Measurements from ENCODE around the gene HIVEP2. TPM values are rescaled to one million over a fixed set of nuclear protein-coding genes. Genes with fewer than 3 reads are reported as not detected.

The HIVEP2 gene
- total and polyA plus RNA-seq, 9 donors, result 8.4 to 58.9 (median 32.1) TPM

DNA sequence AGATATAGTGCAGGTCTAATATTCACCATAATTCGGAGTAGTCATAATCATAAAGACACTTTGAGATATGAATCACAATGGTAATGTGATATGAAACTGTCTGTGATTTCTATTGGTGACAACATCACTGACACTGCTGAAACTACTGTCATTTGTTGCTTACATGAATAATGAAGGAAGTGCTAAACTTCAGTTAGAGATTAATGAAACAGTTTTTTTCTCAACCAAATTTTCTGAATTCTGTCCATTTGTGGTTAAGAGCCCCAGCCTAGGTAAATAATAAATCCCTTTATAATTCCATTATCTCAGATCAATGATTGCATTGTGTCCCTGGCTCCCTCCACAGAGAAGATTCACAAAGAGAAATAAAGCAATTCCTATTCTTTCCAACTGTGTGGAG lies 122.6 kb downstream of the HIVEP2 start:
- WGBS, 3 donors, result 93 to 99% (median 98%) methylated on average over 1 of the region's 1 CpG
- H3K27ac ChIP-seq, result no peak overlapping the region
- intact Hi-C loops (cut with DNase I), result no loop called here
- no peaks in the 10 kb centered on the region for H3K9me3 ChIP-seq
- H3K36me3 ChIP-seq, result no peaks in the 10 kb centered on the region
- peaks cover 12% of the 10 kb centered on the region for H3K4me1 ChIP-seq (ENCODE audit: insufficient read depth)
- DNase-seq, result no peak
- TF ChIP-seq, protein P1, sequence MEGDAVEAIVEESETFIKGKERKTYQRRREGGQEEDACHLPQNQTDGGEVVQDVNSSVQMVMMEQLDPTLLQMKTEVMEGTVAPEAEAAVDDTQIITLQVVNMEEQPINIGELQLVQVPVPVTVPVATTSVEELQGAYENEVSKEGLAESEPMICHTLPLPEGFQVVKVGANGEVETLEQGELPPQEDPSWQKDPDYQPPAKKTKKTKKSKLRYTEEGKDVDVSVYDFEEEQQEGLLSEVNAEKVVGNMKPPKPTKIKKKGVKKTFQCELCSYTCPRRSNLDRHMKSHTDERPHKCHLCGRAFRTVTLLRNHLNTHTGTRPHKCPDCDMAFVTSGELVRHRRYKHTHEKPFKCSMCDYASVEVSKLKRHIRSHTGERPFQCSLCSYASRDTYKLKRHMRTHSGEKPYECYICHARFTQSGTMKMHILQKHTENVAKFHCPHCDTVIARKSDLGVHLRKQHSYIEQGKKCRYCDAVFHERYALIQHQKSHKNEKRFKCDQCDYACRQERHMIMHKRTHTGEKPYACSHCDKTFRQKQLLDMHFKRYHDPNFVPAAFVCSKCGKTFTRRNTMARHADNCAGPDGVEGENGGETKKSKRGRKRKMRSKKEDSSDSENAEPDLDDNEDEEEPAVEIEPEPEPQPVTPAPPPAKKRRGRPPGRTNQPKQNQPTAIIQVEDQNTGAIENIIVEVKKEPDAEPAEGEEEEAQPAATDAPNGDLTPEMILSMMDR (IDR thresholded peaks at IDR 0.05), result no peak
- no peak for TF ChIP-seq EP300 (IDR thresholded peaks at IDR 0.05)
- TF ChIP-seq POLR2A (IDR thresholded peaks at IDR 0.05), result no peak
- H3K4me3 ChIP-seq, result no peak overlapping the region
- no peaks in the 10 kb centered on the region for H3K27me3 ChIP-seq

DNA sequence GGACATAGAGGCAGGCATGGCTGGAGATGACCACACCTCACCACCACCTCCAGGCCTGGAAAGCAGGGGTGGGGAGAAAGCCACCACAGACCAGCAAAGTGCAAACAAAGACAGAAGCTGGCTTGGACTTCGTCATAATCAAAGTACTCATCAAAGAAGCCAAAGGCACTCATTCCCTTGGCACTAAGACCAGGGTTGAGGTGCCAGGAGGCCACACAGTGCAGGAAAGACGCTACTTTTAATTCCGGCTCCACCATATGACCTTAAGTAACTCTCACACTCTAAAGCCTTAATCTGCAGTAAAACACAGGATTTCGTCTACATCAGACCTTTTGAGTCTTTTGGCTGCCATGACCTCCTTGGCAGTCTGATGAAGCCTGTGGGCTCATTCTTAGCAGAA lies 123.1 kb downstream of the HIVEP2 start:
- Histone ChIP-seq H3K27ac (no peak overlapping the region), H3K4me3 (no peak overlapping the region), H3K36me3 (no peaks in the 10 kb centered on the region), H3K4me1 (ENCODE audit: insufficient read depth) (peaks cover 12% of the 10 kb centered on the region), H3K27me3 (no peaks in the 10 kb centered on the region), H3K9me3 (no peaks in the 10 kb centered on the region)
- WGBS, 3 donors, result 76 to 80% (median 77%) methylated on average over 4 of the region's 4 CpGs
- no peak for DNase-seq
- intact Hi-C loops (cut with DNase I), result no loop called here
- TF ChIP-seq, protein P1 (IDR thresholded peaks at IDR 0.05), result no peak
- no peak for TF ChIP-seq EP300 (IDR thresholded peaks at IDR 0.05)
- no peak for TF ChIP-seq POLR2A (IDR thresholded peaks at IDR 0.05)

DNA sequence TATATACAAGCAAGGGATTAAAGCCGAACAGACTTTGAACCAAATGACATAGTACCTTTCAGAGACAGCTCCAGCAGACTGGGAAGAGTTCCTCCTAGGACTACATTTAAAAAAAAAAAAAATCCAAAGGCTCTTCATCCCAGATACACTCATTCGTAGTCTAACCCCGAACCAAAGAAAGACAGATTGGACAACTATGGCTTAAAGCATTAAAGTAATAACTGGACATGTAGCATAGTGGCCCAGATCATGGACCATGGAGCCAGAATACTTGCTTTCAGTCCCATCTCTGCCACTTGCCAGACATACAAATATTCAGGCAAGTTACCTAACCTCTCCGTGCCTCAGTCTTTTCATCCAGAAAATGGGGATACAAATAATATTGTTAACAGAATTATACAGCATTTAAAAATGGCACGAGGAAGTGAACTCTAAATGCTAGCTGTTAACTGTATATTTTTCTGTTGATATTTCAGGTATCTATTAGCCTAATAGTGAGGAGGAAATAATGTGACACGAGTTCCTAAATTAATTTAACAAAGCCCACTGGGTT lies 123.7 kb downstream of the HIVEP2 start:
- DNase-seq, result no peak
- peaks cover 12% of the 10 kb centered on the region for H3K4me1 ChIP-seq (ENCODE audit: insufficient read depth)
- no peaks in the 10 kb centered on the region for H3K27me3 ChIP-seq
- no peaks in the 10 kb centered on the region for H3K9me3 ChIP-seq
- intact Hi-C loops (cut with DNase I), result no loop called here
- no peaks in the 10 kb centered on the region for H3K36me3 ChIP-seq
- WGBS, 3 donors, result 69 to 77% (median 76%) methylated on average over 6 of the region's 6 CpGs
- no peak overlapping the region for H3K27ac ChIP-seq
- TF ChIP-seq POLR2A (IDR thresholded peaks at IDR 0.05), result no peak
- no peak for TF ChIP-seq EP300 (IDR thresholded peaks at IDR 0.05)
- TF ChIP-seq, protein P1 (IDR thresholded peaks at IDR 0.05), result no peak
- no peak overlapping the region for H3K4me3 ChIP-seq

DNA sequence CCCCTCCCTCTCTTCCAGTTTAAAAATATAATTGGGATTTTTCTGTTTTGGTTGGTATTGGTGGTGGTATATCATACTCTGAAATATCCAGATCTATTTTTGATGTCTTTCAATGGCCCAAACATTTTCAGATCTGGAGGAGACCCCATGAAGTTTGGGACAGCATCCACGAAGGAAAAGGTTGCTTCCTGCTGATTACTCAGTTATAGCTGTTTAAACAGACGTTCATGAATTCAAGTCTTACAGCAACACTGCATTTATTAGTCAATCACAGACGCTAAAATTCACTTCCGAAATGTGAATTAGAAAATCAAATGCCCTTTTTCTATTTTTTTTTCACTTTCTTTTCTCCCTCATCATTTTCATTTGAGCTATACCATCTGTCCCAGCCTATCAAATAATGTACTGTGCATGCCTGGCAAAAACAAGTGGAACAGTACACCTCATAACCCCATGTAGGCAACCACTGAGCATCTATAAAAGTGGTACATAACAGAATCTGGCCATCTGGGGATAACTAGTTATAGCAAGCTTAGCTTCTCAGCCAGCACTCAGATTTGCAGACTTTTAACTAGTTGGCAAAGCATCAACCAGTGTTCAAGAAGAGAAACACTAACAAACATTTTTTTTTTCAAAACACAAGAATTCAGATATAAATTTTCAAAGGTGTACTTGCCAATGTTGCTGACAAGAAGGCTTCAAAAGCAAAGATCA lies 124.5 kb downstream of the HIVEP2 start:
- peaks cover 12% of the 10 kb centered on the region for H3K4me1 ChIP-seq (ENCODE audit: insufficient read depth)

More for the DNA sequence above, 124.5 kb downstream of the HIVEP2 start:
- H3K27me3 ChIP-seq, result no peaks in the 10 kb centered on the region
- WGBS, 3 donors, result 9 to 11% (median 10%) methylated on average over 4 of the region's 4 CpGs
- H3K4me3 ChIP-seq, result peak overlapping the region; percentile 34
- intact Hi-C loops (cut with DNase I), result no loop called here
- TF ChIP-seq EP300 (IDR thresholded peaks at IDR 0.05) (no peak), POLR2A (IDR thresholded peaks at IDR 0.05) (no peak)
- TF ChIP-seq, protein P1 (IDR thresholded peaks at IDR 0.05), result no peak
- DNase-seq, result no peak
- no peaks in the 10 kb centered on the region for H3K9me3 ChIP-seq
- peak overlapping the region in 1 of 2 donors; percentile 51 for H3K27ac ChIP-seq
- no peaks in the 10 kb centered on the region for H3K36me3 ChIP-seq
